Mammary epithelial cell (primary cell): ENCODE measurements around the gene SPAAR.

Source experiments
- CTCF ChIP-seq, 2 donors: IDR thresholded peaks in 1 of 2; conservative IDR thresholded peaks in 1 of 2; 2 replicates each; pipeline ENCODE4 v1.5.1; 2011 to 2012; ENCODE audit warnings: inconsistent platforms in 2 of 2, low read length in 2 of 2, mild to moderate bottlenecking in 2 of 2, control low read depth in 1 of 2, low read depth in 1 of 2; ENCODE audit not compliant: insufficient read depth in 1 of 2; ENCODE audit errors: extremely low read depth in 1 of 2
- EZH2 ChIP-seq: IDR thresholded peaks from 2 replicates; pipeline ENCODE4 v1.6.1; 2012; ENCODE audit warnings: low read length, inconsistent platforms, borderline replicate concordance

DNA sequence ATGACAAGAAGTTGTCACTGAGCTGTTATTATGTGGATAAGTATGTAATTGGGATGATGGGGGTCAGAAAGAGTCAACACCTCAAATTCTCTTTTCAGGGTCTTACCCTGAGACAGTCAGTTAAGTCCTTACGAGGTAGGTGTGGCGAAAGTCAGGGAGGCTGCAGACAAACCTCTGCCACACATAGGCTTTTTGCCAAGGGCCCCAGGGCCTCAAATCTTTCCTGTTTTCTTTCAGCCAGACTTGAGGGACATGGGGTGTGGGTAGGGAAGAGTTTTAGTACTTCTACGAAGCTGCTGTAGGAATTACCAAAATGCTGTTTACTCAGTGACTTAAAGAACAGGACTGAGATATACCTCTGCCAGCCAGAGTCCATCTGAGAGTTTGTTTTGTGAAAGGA lies 34.9 kb downstream of the SPAAR start:
- TF ChIP-seq CTCF (conservative IDR thresholded peaks at IDR 0.05 in 1 of 2, IDR thresholded peaks at IDR 0.05 in 1 of 2; ENCODE audit: extremely low read depth in 1 of 2, insufficient read depth in 1 of 2, low read depth in 1 of 2, low read length in 2 of 2) (no peak), EZH2 (no peak)
